Esophagus muscularis mucosa (tissue), 4 donors: Measurements from ENCODE around the gene ARHGEF39. TPM values are rescaled to one million over a fixed set of nuclear protein-coding genes. Genes with fewer than 3 reads are reported as not detected.

Source experiments
- DNase-seq: peaks from one replicate; pipeline ENCODE4 v3.0.0-alpha.2; 2017; ENCODE audit errors: extremely low spot score
- H3K27ac ChIP-seq, 4 donors: fragments of 200-600 bp; sonication (generic); replicated peaks in 1 of 4; 1 replicate in 3 of 4; 2 replicates in 1 of 4; pipeline ENCODE4 v1.5.1; 2016 to 2019; ENCODE audit warnings: mild to moderate bottlenecking in 1 of 4
- H3K27me3 ChIP-seq, 4 donors: fragments of 200-600 bp; sonication (generic); one replicate each; pipeline versions ENCODE4 v1.5.1 to v1.6.0; 2016 to 2019
- H3K36me3 ChIP-seq, 4 donors: fragments of 200-600 bp; sonication (generic); one replicate each; pipeline ENCODE4 v1.5.1; 2016 to 2019
- H3K4me1 ChIP-seq, 4 donors: fragments of 200-600 bp; sonication (generic); one replicate each; pipeline ENCODE4 v1.5.1; 2016 to 2019
- H3K4me3 ChIP-seq, 4 donors: fragments of 200-600 bp; sonication (generic); 1 replicate in 2 of 4; 2 replicates in 2 of 4; pipeline ENCODE4 v1.5.1; 2016 to 2019; ENCODE audit warnings: mild to moderate bottlenecking in 4 of 4, moderate library complexity in 1 of 4
- H3K9me3 ChIP-seq, 4 donors: fragments of 200-600 bp; sonication (generic); 1 replicate in 3 of 4; 2 replicates in 1 of 4; pipeline ENCODE4 v1.5.1; 2016 to 2019
- EP300 ChIP-seq: sonication (generic); formaldehyde crosslinking; IDR thresholded peaks from one replicate; pipeline ENCODE4 v1.6.1; 2017; ENCODE audit warnings: antibody characterized with exemption
- POLR2A ChIP-seq: fragments of 450-650 bp; IDR thresholded peaks from one replicate; pipeline ENCODE4 v1.6.1; 2017; ENCODE audit warnings: antibody characterized with exemption, moderate library complexity, mild to moderate bottlenecking, low read depth
- POLR2AphosphoS5 ChIP-seq, 2 donors: sonication (generic); formaldehyde crosslinking; IDR thresholded peaks; one replicate each; pipeline ENCODE4 v1.6.1; 2017; ENCODE audit warnings: antibody characterized with exemption in 2 of 2
- WGBS: methylation state at CpG from one replicate; pipeline ENCODE4 v1.1.5; 2018; 5-methylcytosine and 5-hydroxymethylcytosine counted together
- intact Hi-C: fragments of 100-400 bp; cut with DNase I; formaldehyde crosslinking; loops from one replicate; pipeline ENCODE4 v1.15.1; 2023
- total RNA-seq, 4 donors: library from RNA; depleted of rRNA; stranded (reverse); fragments of >200 nt; gene quantifications; one replicate each; pipeline versions ENCODE4 v1.1.0 to v1.2.1, GENCODE V29; 2016
- TF ChIP-seq, protein P1 (sequence below), 3 experiments: fragments of 200-600 bp in 2 of 3; fragments of 450-650 bp in 1 of 3; sonication (generic) in 2 of 3; IDR thresholded peaks; one replicate each; pipeline ENCODE4 v1.5.1; 2017 to 2019; ENCODE audit warnings: antibody characterized with exemption in 3 of 3, mild to moderate bottlenecking in 2 of 3, moderate library complexity in 1 of 3

ARHGEF39 gene
- total RNA-seq, 4 donors from 2014 or later = 1.3 to 3.3 (median 1.7) TPM

DNA sequence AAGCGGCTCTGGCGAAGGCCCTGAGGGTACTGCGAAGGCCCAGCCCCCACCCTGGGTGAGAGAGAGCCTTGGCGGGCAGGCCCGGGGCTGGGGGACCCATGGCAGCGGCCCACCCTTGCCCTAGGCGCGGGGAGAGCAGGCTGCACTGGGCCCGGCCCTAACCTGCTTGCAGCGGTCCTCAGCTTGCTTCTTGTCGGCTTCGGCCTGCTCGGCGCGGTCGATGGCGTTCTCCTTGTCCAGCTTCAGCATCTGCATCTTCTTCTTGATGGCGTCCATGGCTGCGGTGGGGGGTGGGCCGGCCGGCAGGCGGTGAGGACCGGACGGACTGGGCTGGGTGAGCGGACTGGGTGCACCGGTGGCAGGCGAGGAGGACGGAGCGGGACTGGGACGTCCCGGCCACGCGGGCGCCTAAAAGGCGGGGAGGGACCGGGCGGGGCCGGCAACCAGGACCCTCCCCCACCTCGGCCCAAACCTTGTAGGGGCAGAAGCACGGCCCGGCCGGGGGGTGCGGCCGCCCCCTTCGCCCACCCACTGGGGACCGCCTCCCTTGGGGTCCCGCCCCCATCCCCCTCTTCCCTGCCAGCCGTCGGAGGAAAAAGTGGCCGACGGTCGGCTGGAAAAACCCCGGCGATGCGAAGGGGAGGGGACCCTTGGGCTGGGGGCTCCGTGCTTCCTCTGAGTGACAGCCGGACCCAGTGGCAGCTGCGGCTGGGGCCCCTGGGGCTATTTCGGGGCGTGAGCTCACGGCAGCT is 24.7 kb upstream of the ARHGEF39 start, which contains the start of gene TPM2:
Gene TPM2 (minus strand): TSS at position 384 of the 752 bp plus-strand sequence. CDS start 108 bp downstream, at position 276.
- peak; percentile 86 for TF ChIP-seq POLR2A
- TF ChIP-seq EP300 = peak; percentile 62
- TF ChIP-seq, protein P1, sequence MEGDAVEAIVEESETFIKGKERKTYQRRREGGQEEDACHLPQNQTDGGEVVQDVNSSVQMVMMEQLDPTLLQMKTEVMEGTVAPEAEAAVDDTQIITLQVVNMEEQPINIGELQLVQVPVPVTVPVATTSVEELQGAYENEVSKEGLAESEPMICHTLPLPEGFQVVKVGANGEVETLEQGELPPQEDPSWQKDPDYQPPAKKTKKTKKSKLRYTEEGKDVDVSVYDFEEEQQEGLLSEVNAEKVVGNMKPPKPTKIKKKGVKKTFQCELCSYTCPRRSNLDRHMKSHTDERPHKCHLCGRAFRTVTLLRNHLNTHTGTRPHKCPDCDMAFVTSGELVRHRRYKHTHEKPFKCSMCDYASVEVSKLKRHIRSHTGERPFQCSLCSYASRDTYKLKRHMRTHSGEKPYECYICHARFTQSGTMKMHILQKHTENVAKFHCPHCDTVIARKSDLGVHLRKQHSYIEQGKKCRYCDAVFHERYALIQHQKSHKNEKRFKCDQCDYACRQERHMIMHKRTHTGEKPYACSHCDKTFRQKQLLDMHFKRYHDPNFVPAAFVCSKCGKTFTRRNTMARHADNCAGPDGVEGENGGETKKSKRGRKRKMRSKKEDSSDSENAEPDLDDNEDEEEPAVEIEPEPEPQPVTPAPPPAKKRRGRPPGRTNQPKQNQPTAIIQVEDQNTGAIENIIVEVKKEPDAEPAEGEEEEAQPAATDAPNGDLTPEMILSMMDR (IDR thresholded peaks at IDR 0.05) = no peak
- peak in 1 of 2 donors; percentile 91 for TF ChIP-seq POLR2AphosphoS5 (IDR thresholded peaks at IDR 0.05)
- peak within 1 kb of the TSS; percentile 95 to 98 (median 96) for H3K27ac ChIP-seq
- WGBS = 17% methylated on average over 8 of the region's 61 CpGs
- intact Hi-C loops = loop anchor here (2.0 kb wide), 2 partner anchors 31 to 39 kb away; partner anchors contain the start of genes CCDC107 and RMRP
- H3K27me3 ChIP-seq = no peaks in the 10 kb centered on the region
- no peaks in the 10 kb centered on the region for H3K9me3 ChIP-seq
- H3K4me3 ChIP-seq = peak within 1 kb of the TSS; percentile 72 to 90 (median 86)
- H3K36me3 ChIP-seq = peaks cover 16 to 42% (median 37%) of the 10 kb centered on the region in 4 donors
- DNase-seq = peak; percentile 95
- peaks cover 27 to 56% (median 42%) of the 10 kb centered on the region in 4 donors for H3K4me1 ChIP-seq

DNA sequence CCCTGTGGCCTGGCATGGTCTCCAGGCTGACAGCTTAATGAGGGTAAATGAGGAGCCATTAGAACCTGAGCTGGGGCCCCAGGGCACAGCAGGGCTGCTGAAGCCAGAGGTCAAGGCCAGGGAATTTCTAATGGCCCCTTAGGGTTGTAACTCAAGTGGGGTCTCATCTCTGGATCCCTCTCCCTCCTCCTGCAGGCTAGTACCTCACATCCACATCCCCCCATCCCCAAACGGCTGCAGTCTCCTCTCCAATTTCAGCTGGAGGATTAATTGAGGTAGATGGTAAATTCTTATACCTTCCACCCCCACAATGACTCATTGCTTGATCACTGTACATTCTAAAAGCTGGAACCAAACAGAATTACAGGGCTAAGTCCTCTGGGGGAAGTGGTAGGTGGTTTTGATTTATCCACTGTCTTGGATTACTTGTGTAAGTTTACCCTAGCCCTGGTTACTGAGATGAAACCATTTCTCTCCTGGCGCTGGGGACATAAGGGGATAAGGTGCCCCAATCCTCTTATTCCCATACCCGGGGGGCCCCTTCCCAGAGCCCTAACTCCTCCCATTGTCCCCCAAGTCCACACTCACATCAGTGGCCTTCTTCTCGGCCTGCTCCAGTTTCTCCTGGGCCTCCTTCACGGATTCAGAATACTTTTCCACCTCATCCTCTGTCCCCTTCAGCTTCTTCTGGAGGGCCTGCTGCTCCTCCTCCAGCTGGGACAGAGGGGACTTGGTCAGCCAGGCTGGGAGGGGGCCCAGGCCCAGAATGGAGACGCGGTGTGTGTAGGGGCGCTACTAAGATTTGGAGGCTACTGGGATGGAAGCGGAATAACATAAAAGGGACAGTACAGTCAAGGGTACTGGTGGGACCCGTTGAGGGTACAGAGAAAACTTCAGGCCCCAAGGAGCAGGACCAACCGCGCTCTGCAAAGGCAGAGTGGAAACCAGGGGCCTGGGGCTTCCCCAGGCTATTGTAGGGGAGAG is 23.9 kb upstream of the ARHGEF39 start:
- H3K27me3 ChIP-seq = no peaks in the 10 kb centered on the region
- WGBS = 27% methylated on average over 5 of the region's 12 CpGs
- H3K36me3 ChIP-seq = peaks cover 25 to 51% (median 46%) of the 10 kb centered on the region in 4 donors
- H3K9me3 ChIP-seq = no peaks in the 10 kb centered on the region
- peak overlapping the region; percentile 72 to 90 (median 86) for H3K4me3 ChIP-seq
- H3K4me1 ChIP-seq = peaks cover 27 to 56% (median 44%) of the 10 kb centered on the region in 4 donors
- DNase-seq = no peak
- TF ChIP-seq POLR2AphosphoS5 (IDR thresholded peaks at IDR 0.05) (no peak), POLR2A (no peak), EP300 (no peak)
- TF ChIP-seq, protein P1 (IDR thresholded peaks at IDR 0.05) = no peak
- peak overlapping the region; percentile 95 to 98 (median 96) for H3K27ac ChIP-seq
- intact Hi-C loops = no loop called here

DNA sequence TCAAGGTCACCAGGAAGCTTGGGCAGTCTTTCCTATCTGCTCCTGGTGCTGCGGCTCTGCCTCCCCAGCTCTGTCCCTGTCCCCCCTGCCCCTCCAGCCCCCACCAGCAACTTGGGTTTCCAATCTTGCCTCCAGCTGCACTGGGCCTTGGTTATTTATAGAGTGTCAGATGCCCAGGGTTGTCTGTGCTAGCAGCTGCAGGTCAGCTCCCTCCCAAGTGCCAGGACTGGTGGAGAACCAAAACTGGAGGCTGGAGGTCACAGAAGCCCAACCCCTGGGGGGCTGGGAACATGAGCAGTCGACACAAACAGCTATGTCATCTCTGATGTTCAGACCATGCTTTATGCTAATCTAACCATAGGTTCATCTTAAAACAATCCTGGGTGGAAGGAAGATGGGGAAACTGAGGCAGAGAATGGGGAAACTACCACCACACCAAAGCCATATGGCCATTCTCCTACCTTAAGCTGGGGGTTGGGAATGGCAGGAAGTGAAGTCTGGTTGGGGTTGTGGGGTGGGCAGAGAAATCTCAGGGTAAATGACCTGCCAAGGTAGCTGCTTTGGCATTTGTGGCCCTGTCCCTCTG is 23.1 kb upstream of the ARHGEF39 start:
- WGBS = 25% methylated on average over 1 of the region's 2 CpGs
- no peaks in the 10 kb centered on the region for H3K27me3 ChIP-seq
- peaks cover 27 to 59% (median 45%) of the 10 kb centered on the region in 4 donors for H3K4me1 ChIP-seq
- peaks cover 33 to 59% (median 53%) of the 10 kb centered on the region in 4 donors for H3K36me3 ChIP-seq
- DNase-seq = no peak
- no peaks in the 10 kb centered on the region for H3K9me3 ChIP-seq
- intact Hi-C loops = no loop called here
- peak overlapping the region; percentile 95 to 98 (median 96) for H3K27ac ChIP-seq
- peak overlapping the region; percentile 72 to 90 (median 86) for H3K4me3 ChIP-seq
- TF ChIP-seq POLR2A (no peak), POLR2AphosphoS5 (IDR thresholded peaks at IDR 0.05) (no peak), EP300 (no peak)
- TF ChIP-seq, protein P1 (IDR thresholded peaks at IDR 0.05) = no peak

DNA sequence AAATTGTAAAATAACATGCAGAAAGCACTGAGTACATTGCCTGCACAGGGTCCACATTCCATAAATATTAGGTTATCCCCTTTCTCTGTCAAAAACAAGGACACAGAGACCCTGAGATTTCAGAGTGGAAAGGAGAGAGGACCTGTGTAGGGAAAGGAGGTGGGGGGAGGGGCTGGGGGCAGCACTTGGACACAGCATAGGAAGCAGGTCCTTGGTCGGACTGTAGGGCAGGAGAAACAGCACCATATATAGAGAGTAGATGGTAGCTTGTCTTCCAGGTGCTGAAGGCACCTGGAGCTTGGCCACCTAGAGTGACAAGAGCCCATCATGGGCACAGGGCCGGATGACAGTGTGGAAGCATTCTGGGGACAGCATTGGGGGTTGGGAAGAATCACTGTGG is 22.3 kb upstream of the ARHGEF39 start:
- Histone ChIP-seq H3K36me3 (peaks cover 40 to 66% (median 60%) of the 10 kb centered on the region in 4 donors), H3K27me3 (no peaks in the 10 kb centered on the region), H3K4me3 (peak overlapping the region; percentile 72 to 90 (median 86)), H3K27ac (peak overlapping the region; percentile 95 to 98 (median 96)), H3K4me1 (peaks cover 27 to 63% (median 47%) of the 10 kb centered on the region in 4 donors), H3K9me3 (no peaks in the 10 kb centered on the region)
- TF ChIP-seq, protein P1 (IDR thresholded peaks at IDR 0.05) = no peak
- no peak for TF ChIP-seq EP300
- TF ChIP-seq POLR2AphosphoS5 (IDR thresholded peaks at IDR 0.05) = no peak
- no peak for TF ChIP-seq POLR2A
- intact Hi-C loops = no loop called here
- no peak for DNase-seq
- WGBS = 52% methylated on average over 2 of the region's 2 CpGs
